ENCODE measurements around the gene CYP26A1.

DNA sequence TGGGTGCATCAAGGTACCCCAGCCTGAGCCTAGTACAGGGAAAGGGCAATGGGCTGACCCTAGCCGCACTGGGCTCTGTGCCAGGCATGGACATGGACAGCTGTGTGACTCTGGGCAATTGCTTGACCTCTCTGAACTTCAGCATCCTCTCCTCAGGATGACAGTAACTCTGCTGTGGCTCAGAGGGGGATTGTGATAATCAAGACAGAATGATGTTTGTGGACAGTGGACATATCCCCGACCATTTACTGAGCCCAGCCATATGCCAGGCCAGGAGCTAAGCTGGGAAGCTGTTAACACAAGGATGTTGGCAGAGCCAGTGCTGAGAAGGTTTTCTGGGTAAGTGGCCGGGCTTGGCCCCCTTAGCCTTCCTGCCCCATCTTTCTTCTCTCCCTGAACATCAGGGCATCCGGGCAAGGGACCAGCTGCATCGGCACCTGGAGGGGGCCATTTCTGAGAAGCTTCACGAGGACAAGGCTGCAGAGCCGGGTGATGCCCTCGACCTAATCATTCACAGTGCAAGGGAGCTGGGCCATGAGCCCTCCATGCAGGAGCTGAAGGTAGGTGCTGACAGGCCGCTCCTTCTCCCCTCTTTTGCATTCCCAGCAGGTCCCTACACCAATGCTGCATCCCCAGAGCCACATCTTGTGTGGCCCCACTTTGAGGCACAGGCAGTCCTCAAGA lies 9.6 kb upstream of the CYP26A1 start:
- TF ChIP-seq, protein P1, sequence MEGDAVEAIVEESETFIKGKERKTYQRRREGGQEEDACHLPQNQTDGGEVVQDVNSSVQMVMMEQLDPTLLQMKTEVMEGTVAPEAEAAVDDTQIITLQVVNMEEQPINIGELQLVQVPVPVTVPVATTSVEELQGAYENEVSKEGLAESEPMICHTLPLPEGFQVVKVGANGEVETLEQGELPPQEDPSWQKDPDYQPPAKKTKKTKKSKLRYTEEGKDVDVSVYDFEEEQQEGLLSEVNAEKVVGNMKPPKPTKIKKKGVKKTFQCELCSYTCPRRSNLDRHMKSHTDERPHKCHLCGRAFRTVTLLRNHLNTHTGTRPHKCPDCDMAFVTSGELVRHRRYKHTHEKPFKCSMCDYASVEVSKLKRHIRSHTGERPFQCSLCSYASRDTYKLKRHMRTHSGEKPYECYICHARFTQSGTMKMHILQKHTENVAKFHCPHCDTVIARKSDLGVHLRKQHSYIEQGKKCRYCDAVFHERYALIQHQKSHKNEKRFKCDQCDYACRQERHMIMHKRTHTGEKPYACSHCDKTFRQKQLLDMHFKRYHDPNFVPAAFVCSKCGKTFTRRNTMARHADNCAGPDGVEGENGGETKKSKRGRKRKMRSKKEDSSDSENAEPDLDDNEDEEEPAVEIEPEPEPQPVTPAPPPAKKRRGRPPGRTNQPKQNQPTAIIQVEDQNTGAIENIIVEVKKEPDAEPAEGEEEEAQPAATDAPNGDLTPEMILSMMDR (IDR thresholded peaks at IDR 0.05): no peak
- TF ChIP-seq POLR2A (IDR thresholded peaks at IDR 0.05): no peak
